Activated CD8-positive, alpha-beta T cell treated with anti-CD3 and anti-CD28 coated beads, Interleukin-2, amount 10 ng/mL, durations not matched to agents 7 days and 5 days (primary cell): ENCODE results near the gene GLO1. TPM values are rescaled to one million over a fixed set of nuclear protein-coding genes. Genes with fewer than 3 reads are reported as not detected.

Source experiments
- ATAC-seq: fragments of 150-1000 bp; cut with Tn5 transposase; one replicate; pipeline ENCODE4 v1.10.0; 2021; ENCODE audit warnings: moderate library complexity
- CTCF ChIA-PET: fragments of 350-600 bp; sonication (Branson Sonifier 250); formaldehyde crosslinking; loops from one replicate; lab custom pipeline; 2021; ENCODE audit warnings: antibody characterized with exemption; lab: Charles Lee
- POLR2A ChIA-PET: fragments of 350-600 bp; sonication (Branson Sonifier 250); formaldehyde crosslinking; loops from one replicate; lab custom pipeline; 2021; ENCODE audit warnings: antibody characterized with exemption; lab: Charles Lee
- DNase-seq: peaks from one replicate; pipeline ENCODE4 v3.0.0-alpha.2; 2020
- H3K27ac Mint-ChIP-seq: one replicate; pipeline ENCODE4 v1.8.0; 2021; ENCODE audit warnings: mild to moderate bottlenecking, mixed read lengths
- H3K27me3 Mint-ChIP-seq: one replicate; pipeline ENCODE4 v1.8.0; 2021; ENCODE audit warnings: low read depth, mixed read lengths
- H3K36me3 Mint-ChIP-seq: one replicate; pipeline ENCODE4 v1.8.0; 2021; ENCODE audit warnings: low read depth, mixed read lengths
- H3K4me1 Mint-ChIP-seq: one replicate; pipeline ENCODE4 v1.8.0; 2021; ENCODE audit warnings: low read depth, mixed read lengths
- H3K4me3 Mint-ChIP-seq: one replicate; pipeline ENCODE4 v1.8.0; 2021; ENCODE audit warnings: mild to moderate bottlenecking, mixed read lengths
- H3K9me3 Mint-ChIP-seq: one replicate; pipeline ENCODE4 v1.8.0; 2022; ENCODE audit warnings: mixed read lengths; ENCODE audit not compliant: insufficient read depth
- total RNA-seq, 2 experiments: library from RNA; stranded (reverse); gene quantifications; one replicate each; pipeline ENCODE4 v1.2.3, GENCODE V29; 2021

The GLO1 gene
- total RNA-seq, 2 experiments from 2014 or later: 68.8 to 69.8 TPM

DNA sequence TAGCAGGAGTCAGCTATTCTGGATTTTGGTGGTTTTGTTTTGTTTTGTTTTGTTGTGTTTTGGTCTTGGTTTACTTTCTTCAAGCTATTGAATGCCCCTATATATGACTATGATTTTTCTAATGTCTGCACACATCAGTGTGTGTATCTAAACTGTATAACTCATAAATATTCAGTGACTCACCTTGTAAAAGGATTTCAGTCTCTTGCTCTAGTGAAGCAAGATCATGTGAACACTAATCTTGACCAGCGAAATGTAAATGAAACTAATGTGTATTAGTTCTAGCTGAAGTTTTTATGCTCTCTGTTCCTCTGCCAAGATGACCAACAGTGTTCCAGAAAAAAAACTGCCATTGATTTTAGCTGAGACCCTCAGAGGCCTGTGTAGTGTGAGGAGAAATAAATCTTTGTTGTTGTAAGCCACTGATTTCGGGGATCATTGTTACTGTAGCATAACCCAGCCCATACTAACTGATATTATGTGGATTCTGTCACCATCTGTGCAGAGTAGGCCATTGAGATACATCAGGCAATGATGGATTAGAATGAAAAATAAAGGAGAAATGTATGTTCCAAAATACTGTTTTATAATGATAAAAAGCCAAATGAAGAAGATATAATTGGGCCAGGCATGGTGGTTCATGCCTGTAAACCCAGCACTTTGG, 51.7 kb downstream of the GLO1 start:
- no peaks in the 10 kb centered on the region for H3K4me1 Mint-ChIP-seq
- no peaks in the 10 kb centered on the region for H3K27me3 Mint-ChIP-seq
- no peaks in the 10 kb centered on the region for H3K9me3 Mint-ChIP-seq
- ChIA-PET CTCF (interaction anchor here (0.7 kb wide), 1 partner anchor 860 kb away, joined by 3 read pairs; no protein-coding TSS in a partner anchor), POLR2A (no interaction called here)
- no peak for DNase-seq
- no peak for ATAC-seq
- H3K4me3 Mint-ChIP-seq: no peak overlapping the region
- no peaks in the 10 kb centered on the region for H3K36me3 Mint-ChIP-seq
- no peak overlapping the region for H3K27ac Mint-ChIP-seq

DNA sequence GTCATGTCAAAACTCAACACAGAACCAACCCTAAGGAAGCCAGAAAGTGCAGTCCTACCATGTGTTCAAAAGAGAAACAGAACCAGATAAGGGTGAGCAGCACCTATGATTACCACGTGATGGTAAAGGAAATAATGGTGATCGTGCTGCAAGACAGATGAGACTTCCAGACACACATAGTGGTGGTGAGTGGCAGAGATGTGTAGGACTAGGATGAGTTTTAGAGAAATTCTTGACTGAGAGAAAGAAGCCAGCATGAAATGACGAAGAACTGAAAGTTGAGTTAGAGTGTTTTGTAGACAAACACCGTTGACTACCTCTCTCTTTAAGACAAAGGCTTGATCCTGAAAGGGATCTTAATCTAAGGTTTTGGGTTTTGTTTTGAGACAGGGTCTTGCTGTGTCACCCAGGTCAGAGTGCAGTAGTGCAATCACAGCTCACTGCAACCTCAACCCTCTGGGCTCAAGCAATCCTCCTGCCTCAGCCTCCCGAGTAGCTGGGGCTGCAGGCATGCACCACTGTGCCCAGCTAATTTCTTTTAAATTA, 52.7 kb downstream of the GLO1 start:
- ChIA-PET POLR2A (no interaction called here), CTCF (no interaction called here)
- no peak for ATAC-seq
- H3K27ac Mint-ChIP-seq: no peak overlapping the region
- no peaks in the 10 kb centered on the region for H3K27me3 Mint-ChIP-seq
- no peak overlapping the region for H3K4me3 Mint-ChIP-seq
- no peaks in the 10 kb centered on the region for H3K36me3 Mint-ChIP-seq
- no peaks in the 10 kb centered on the region for H3K9me3 Mint-ChIP-seq
- no peak for DNase-seq
- no peaks in the 10 kb centered on the region for H3K4me1 Mint-ChIP-seq

GRCh38 chr6:38649744-38650143, 53.2 kb downstream of the GLO1 start:
- POLR2A ChIA-PET: no interaction called here
- H3K36me3 Mint-ChIP-seq: no peaks in the 10 kb centered on the region
- no peak for ATAC-seq

DNA sequence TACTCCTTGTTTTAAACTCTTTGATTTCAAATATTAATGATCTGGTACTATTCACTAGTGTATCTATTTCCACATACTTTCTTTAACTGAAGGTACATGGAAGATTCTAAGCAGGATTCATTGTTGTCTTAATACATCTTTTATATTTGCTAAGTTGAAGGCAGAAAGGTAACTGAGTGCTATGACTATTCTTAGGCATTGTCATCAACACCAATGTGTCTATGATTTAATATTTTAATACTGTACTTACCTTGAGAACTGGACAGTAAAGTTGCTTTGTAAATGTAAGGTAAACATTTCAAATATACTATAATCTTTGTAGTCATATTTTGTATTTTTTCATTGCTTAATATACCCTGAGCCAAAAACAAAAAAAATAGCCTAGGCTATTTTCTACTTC, 54.3 kb downstream of the GLO1 start:
- Mint-ChIP-seq H3K27me3 (no peaks in the 10 kb centered on the region), H3K27ac (no peak overlapping the region), H3K4me1 (no peaks in the 10 kb centered on the region), H3K4me3 (no peak overlapping the region), H3K9me3 (no peaks in the 10 kb centered on the region), H3K36me3 (no peaks in the 10 kb centered on the region)
- ATAC-seq: no peak
- no peak for DNase-seq
- POLR2A ChIA-PET: no interaction called here
- CTCF ChIA-PET: no interaction called here

More at GRCh38 chr6:38649744-38650143, 53.2 kb downstream of the GLO1 start:
- Mint-ChIP-seq H3K4me1 (no peaks in the 10 kb centered on the region), H3K9me3 (no peaks in the 10 kb centered on the region), H3K27ac (no peak overlapping the region), H3K4me3 (no peak overlapping the region), H3K27me3 (no peaks in the 10 kb centered on the region)
- CTCF ChIA-PET: no interaction called here
- no peak for DNase-seq

- DNase-seq: no peak
- Mint-ChIP-seq H3K36me3 (peaks cover 2% of the 10 kb centered on the region), H3K4me1 (peaks cover 4% of the 10 kb centered on the region), H3K27ac (no peak overlapping the region), H3K9me3 (no peaks in the 10 kb centered on the region), H3K27me3 (no peaks in the 10 kb centered on the region), H3K4me3 (no peak overlapping the region)
- ATAC-seq: no peak
- ChIA-PET CTCF (no interaction called here), POLR2A (no interaction called here)
These were observed 56.6 kb downstream of the GLO1 start for GRCh38 chr6:38646166-38646878.

DNA sequence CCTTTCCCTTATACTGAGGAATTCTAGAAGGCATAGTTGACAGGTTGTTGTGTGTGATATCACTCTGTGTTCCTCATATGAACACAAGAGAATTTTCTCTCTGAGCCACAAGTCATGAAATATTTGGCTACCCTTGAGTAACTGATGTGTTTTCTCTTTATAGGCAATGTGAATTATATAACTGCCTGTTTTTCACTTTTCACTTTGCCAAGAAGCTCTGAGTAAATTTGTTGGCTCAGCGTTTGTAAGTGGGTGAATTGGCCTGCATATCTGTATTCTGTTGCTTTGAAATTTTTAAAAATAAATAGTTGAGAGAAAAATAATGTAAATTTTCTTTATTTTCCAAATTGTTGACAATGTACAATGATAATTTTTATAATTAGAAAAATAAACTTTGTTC, 58.0 kb downstream of the GLO1 start:
- ChIA-PET POLR2A (no interaction called here), CTCF (no interaction called here)
- DNase-seq (no peak), ATAC-seq (no peak)
- H3K27me3 Mint-ChIP-seq: no peaks in the 10 kb centered on the region
- peaks cover 2% of the 10 kb centered on the region for H3K36me3 Mint-ChIP-seq
- H3K4me1 Mint-ChIP-seq: peaks cover 12% of the 10 kb centered on the region
- H3K9me3 Mint-ChIP-seq: no peaks in the 10 kb centered on the region
- H3K4me3 Mint-ChIP-seq: no peak overlapping the region
- no peak overlapping the region for H3K27ac Mint-ChIP-seq

GRCh38 chr6:38640216-38640909, 62.6 kb downstream of the GLO1 start:
- ChIA-PET POLR2A (interaction anchor here (0.6 to 1.9 kb wide), 3 partner anchors 13 to 74 kb away, joined by 3 to 4 read pairs (median 4); no protein-coding TSS in a partner anchor), CTCF (interaction anchor here (1.1 kb wide), 1 partner anchor 70 kb away, joined by 6 read pairs; no protein-coding TSS in a partner anchor)
- DNase-seq (no peak), ATAC-seq (no peak)
- Mint-ChIP-seq H3K4me3 (peak overlapping the region; percentile 88), H3K9me3 (no peaks in the 10 kb centered on the region), H3K4me1 (peaks cover 39% of the 10 kb centered on the region), H3K36me3 (peaks cover 2% of the 10 kb centered on the region), H3K27me3 (no peaks in the 10 kb centered on the region), H3K27ac (peak overlapping the region; percentile 93)

DNA sequence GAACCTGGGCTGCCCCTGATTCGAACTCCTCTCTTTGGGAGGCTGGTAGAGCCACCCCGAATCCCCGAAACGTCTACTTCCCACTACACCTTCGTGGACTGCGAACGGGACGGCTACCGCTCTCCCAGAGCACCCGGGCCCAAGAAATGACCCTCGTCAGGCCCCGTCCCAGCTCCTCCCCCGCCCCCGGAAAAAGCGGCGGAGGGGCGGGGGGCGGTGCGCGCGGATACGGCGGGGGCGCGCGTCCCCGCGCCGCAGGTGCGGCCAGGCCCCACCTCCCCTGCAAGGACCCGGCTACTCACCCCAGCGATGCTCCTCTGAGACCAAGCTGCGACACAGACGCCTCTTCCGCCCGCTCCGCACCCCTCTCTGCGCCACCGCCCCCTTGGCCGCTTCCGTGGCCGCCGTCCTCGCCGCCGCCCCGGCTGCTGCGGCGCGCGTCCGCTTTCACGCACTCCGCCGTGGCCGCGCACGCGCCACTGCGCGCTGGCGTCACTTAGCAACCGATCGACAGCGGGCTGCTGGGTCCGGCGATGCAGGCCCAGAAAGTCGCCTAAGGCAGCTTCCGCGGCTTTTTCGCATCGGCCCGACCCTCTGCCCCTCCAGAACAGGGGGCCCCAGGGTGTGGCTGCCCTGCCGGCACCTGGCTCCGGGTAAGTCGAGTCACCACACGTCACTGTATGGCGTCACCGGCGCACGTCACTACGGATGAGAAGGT, 63.3 kb downstream of the GLO1 start, which contains the start of gene BTBD9:
BTBD9 (minus strand) TSS at position 432 of the 718 bp plus-strand sequence.
- Mint-ChIP-seq H3K4me1 (peaks cover 39% of the 10 kb centered on the region), H3K9me3 (no peaks in the 10 kb centered on the region), H3K27ac (peak within 1 kb of the TSS; percentile 93), H3K36me3 (peaks cover 2% of the 10 kb centered on the region), H3K4me3 (peak within 1 kb of the TSS; percentile 88), H3K27me3 (no peaks in the 10 kb centered on the region)
- CTCF ChIA-PET: interaction anchor here (0.9 to 1.1 kb wide), 2 partner anchors 14 to 69 kb away, joined by 3 to 6 read pairs; no protein-coding TSS in a partner anchor
- ATAC-seq (peak; percentile 87), DNase-seq (peak; percentile 83)
- POLR2A ChIA-PET: interaction anchor here (1.0 to 1.9 kb wide), 2 partner anchors 67 to 74 kb away, joined by 4 read pairs; no protein-coding TSS in a partner anchor

GRCh38 chr6:38638941-38639497, 63.9 kb downstream of the GLO1 start:
- DNase-seq (peak; percentile 68), ATAC-seq (peak; percentile 58)
- peak overlapping the region; percentile 88 for H3K4me3 Mint-ChIP-seq
- peaks cover 2% of the 10 kb centered on the region for H3K36me3 Mint-ChIP-seq
- POLR2A ChIA-PET: interaction anchor here (0.6 to 1.9 kb wide), 3 partner anchors 33 to 75 kb away, joined by 3 to 4 read pairs (median 4); no protein-coding TSS in a partner anchor
- no peaks in the 10 kb centered on the region for H3K27me3 Mint-ChIP-seq
- no peaks in the 10 kb centered on the region for H3K9me3 Mint-ChIP-seq
- H3K4me1 Mint-ChIP-seq: peaks cover 39% of the 10 kb centered on the region
- H3K27ac Mint-ChIP-seq: peak overlapping the region; percentile 93
- CTCF ChIA-PET: interaction anchor here (0.9 to 1.1 kb wide), 2 partner anchors 14 to 68 kb away, joined by 3 to 6 read pairs; no protein-coding TSS in a partner anchor

GRCh38 chr6:38637756-38638155, 65.2 kb downstream of the GLO1 start:
- Mint-ChIP-seq H3K27me3 (no peaks in the 10 kb centered on the region), H3K36me3 (no peaks in the 10 kb centered on the region), H3K27ac (no peak overlapping the region), H3K4me3 (no peak overlapping the region), H3K9me3 (no peaks in the 10 kb centered on the region), H3K4me1 (peaks cover 39% of the 10 kb centered on the region)
- no peak for DNase-seq
- no peak for ATAC-seq
- POLR2A ChIA-PET: no interaction called here
- CTCF ChIA-PET: no interaction called here

DNA sequence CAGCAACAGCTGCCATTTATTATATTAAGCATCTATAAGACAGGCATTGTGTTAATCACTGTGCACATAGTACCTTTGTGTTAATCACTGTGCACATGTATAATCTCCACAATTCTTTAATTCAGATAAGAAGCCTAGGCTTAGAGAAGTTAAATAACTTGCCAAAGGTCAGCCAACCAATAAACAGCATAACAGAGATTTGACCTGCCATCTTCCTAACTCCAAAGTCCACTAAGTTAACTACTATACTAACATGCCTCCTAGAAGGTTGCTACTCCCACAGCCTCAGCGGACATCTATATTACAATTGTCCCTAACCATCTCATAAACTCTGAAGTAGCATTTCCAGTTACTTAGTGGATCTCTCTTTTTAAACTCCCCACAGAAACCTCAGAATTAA, 66.9 kb downstream of the GLO1 start:
- H3K4me3 Mint-ChIP-seq: no peak overlapping the region
- POLR2A ChIA-PET: no interaction called here
- no peaks in the 10 kb centered on the region for H3K36me3 Mint-ChIP-seq

More for the DNA sequence above, 66.9 kb downstream of the GLO1 start:
- DNase-seq: no peak
- Mint-ChIP-seq H3K4me1 (peaks cover 32% of the 10 kb centered on the region), H3K9me3 (no peaks in the 10 kb centered on the region), H3K27ac (no peak overlapping the region), H3K27me3 (no peaks in the 10 kb centered on the region)
- CTCF ChIA-PET: no interaction called here
- no peak for ATAC-seq
